ENCODE data around the gene CIAPIN1. TPM values are rescaled to one million over a fixed set of nuclear protein-coding genes. Genes with fewer than 3 reads are reported as not detected.

Gene CIAPIN1
- total and polyA plus RNA-seq, 2 of the 4 experiments (the other 2 are of a cell fraction): 41.6 to 47.7 TPM

- no peak for TF ChIP-seq FOS (IDR thresholded peaks at IDR 0.05; ENCODE audit: low read depth, low read length)
- TF ChIP-seq USF2 (IDR thresholded peaks at IDR 0.05; ENCODE audit: low read depth, low read length): no peak
- no peak for TF ChIP-seq RFX5 (IDR thresholded peaks at IDR 0.05; ENCODE audit: low read depth, low read length)
- no peak for TF ChIP-seq CEBPB (IDR thresholded peaks at IDR 0.05; ENCODE audit: low read depth, low read length)
- no peak for TF ChIP-seq BHLHE40 (IDR thresholded peaks at IDR 0.05; ENCODE audit: low read depth, low read length)
- no peak for TF ChIP-seq ELK1 (IDR thresholded peaks at IDR 0.05; ENCODE audit: borderline replicate concordance, low read depth, low read length)
- TF ChIP-seq MXI1 (IDR thresholded peaks at IDR 0.05; ENCODE audit: borderline replicate concordance, low read depth, low read length): no peak
- no peak for TF ChIP-seq RCOR1 (IDR thresholded peaks at IDR 0.05; ENCODE audit: insufficient replicate concordance, low read length)
- TF ChIP-seq RAD21 (IDR thresholded peaks at IDR 0.05; ENCODE audit: low read length): no peak
- no peak for TF ChIP-seq MAFK (IDR thresholded peaks at IDR 0.05; ENCODE audit: low read depth, low read length)
- H3K79me1 ChIP-seq (ENCODE audit: low read depth in 1 of 2, low read length in 2 of 2): no peaks in the 10 kb centered on the region
- no peak overlapping the region for H4K5ac ChIP-seq (ENCODE audit: low read depth, low read length)
- no peak overlapping the region for H2BK120ac ChIP-seq (ENCODE audit: low read depth, low read length)
- H3K4ac ChIP-seq (ENCODE audit: low read depth, low read length): no peak overlapping the region
- no peaks in the 10 kb centered on the region for H3K36me3 ChIP-seq (ENCODE audit: control insufficient read depth, insufficient read depth, low read length)
- H3K27ac ChIP-seq (ENCODE audit: insufficient read depth, low read length): no peak overlapping the region
- no peak overlapping the region for H3K23ac ChIP-seq (ENCODE audit: low read depth, low read length)
- H3K18ac ChIP-seq (ENCODE audit: low read depth, low read length): no peak overlapping the region
- no peaks in the 10 kb centered on the region for H3K4me1 ChIP-seq (ENCODE audit: control insufficient read depth, insufficient read depth, low read length)
- peaks cover 3% of the 10 kb centered on the region for H3K9me3 ChIP-seq (ENCODE audit: control insufficient read depth, insufficient read depth, low read length)
- no peak overlapping the region for H2AK5ac ChIP-seq (ENCODE audit: low read depth, low read length)
- no peak overlapping the region for H3K4me2 ChIP-seq (ENCODE audit: low read depth, low read length)
- no peak overlapping the region for H3K4me3 ChIP-seq (ENCODE audit: insufficient read depth, low read depth, low read length)
- H4K8ac ChIP-seq (ENCODE audit: low read depth in 2 of 2, low read length in 2 of 2): no peak overlapping the region
- H2BK15ac ChIP-seq (ENCODE audit: low read depth, low read length): no peak overlapping the region
- intact Hi-C loops (cut with micrococcal nuclease) (no loop called here), dilution Hi-C loops (cut with HindIII; ENCODE audit: low sequenced_read_pairs, unreplicated experiment) (no loop called here), in situ Hi-C loops (cut with MboI; ENCODE audit: low sequenced_read_pairs) (no loop called here)
- H3K56ac ChIP-seq (ENCODE audit: extremely low read depth, insufficient read depth, low read length): no peak overlapping the region
- no TSS peak for BruUV-seq (replicated peaks)
- H2AK9ac ChIP-seq (replicated peaks; ENCODE audit: low read depth, low read length, poor library complexity): no peak overlapping the region
- no peak overlapping the region for H4K91ac ChIP-seq (ENCODE audit: insufficient read depth, low read depth, low read length)
- H3K9ac ChIP-seq (ENCODE audit: low read depth, low read length): no peak overlapping the region
- H4K20me1 ChIP-seq (ENCODE audit: insufficient read depth, low read length): no peaks in the 10 kb centered on the region
- H2AFZ ChIP-seq (replicated peaks; ENCODE audit: low read length, poor library complexity): no peak overlapping the region
- H3K27me3 ChIP-seq (ENCODE audit: control insufficient read depth, insufficient read depth, low read length): peaks cover 42% of the 10 kb centered on the region
- no peak overlapping the region for H2BK5ac ChIP-seq (ENCODE audit: low read depth, low read length, poor library complexity, severe bottlenecking)
- ChIA-PET POLR2A (ENCODE audit: unreplicated experiment) (no interaction called here), CTCF (interaction anchor here (0.6 kb wide), 1 partner anchor 904 kb away, joined by 4 read pairs; no protein-coding TSS in a partner anchor)
- ATAC-seq (ENCODE audit: low read depth): no peak
- no peak for DNase-seq
- H3K9me1 ChIP-seq (ENCODE audit: insufficient read depth, low read length): no peaks in the 10 kb centered on the region
- WGBS, 2 experiments (ENCODE audit: extremely low coverage in 2 of 2, insufficient read length in 1 of 2): no CpG with 5 or more reads among the region's 5 CpGs
- H2BK20ac ChIP-seq (ENCODE audit: low read depth, low read length): no peak overlapping the region
- no peak overlapping the region for H3K14ac ChIP-seq (replicated peaks; ENCODE audit: low read depth, low read length)
These were observed 56.4 kb downstream of the CIAPIN1 start for GRCh38 chr16:57390636-57391295.
